ENCODE measurements around the gene TK2.

GRCh38 chr16:66478733-66479511 is 71.0 kb downstream of the TK2 start:
- peak; percentile 15 to 71 (median 64) for TF ChIP-seq CTCF (IDR thresholded peaks at IDR 0.05)
- no peak for TF ChIP-seq POLR2A (IDR thresholded peaks at IDR 0.05)
- TF ChIP-seq POLR2AphosphoS5 (IDR thresholded peaks at IDR 0.05): peak in 1 of 3 donors; percentile 13

Data from breast epithelium (tissue), 3 donors.